Tibial nerve (tissue), 3 donors: ENCODE measurements around the gene CDH24.

ENCODE experiments used
- CTCF ChIP-seq, 5 experiments: fragments of 200-600 bp in 3 of 5; fragments of 450-650 bp in 2 of 5; sonication (generic) in 3 of 5; IDR thresholded peaks; one replicate each; pipeline ENCODE4 v1.5.1; 2016 to 2019; ENCODE audit warnings: antibody characterized with exemption in 5 of 5, mild to moderate bottlenecking in 3 of 5, moderate library complexity in 2 of 5
- POLR2A ChIP-seq, 2 donors: fragments of 450-650 bp; IDR thresholded peaks; one replicate each; pipeline ENCODE4 v1.6.1; 2017; ENCODE audit warnings: antibody characterized with exemption in 2 of 2, mild to moderate bottlenecking in 2 of 2, moderate library complexity in 2 of 2

DNA sequence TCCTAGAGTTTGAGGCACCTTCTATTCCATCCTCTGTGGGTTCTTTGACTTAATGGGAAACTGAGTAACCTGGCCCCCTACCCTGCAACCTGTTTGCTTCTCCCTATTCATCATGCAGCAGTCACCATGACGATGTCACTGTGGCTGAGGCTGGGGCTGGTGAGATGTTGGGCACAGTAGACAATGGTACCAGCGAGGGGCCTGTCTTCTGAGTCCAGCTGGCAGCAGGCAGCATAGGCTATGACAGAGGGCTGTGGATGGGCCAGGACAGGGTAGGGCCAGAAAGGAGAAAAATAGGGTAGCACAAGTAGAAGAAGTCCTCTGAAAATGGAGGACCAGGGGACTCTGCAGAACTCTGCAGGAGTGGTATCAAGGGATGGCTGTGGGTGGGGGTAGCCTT lies 45.5 kb upstream of the CDH24 start:
- TF ChIP-seq POLR2A (IDR thresholded peaks at IDR 0.05) (no peak), CTCF (IDR thresholded peaks at IDR 0.05) (no peak)
